NCI-H510A treated with DMSO at 0.1 percent for 48 hours (cell line): Measurements from ENCODE around the gene CAV1.
"Not testable (repeated sequence)": the region's sequence is repeated elsewhere in the genome, so short reads cannot be mapped to it uniquely, and the experiment has no call there.

Experiments used
- DNase-seq: peaks from one replicate; lab custom pipeline; 2025; lab: John Stamatoyannopoulos, UW

Gene CAV1

GRCh38 chr7:116582164-116582732 is 57.4 kb downstream of the CAV1 start:
- DNase-seq: no peak

GRCh38 chr7:116582806-116583444 is 58.1 kb downstream of the CAV1 start:
- no peak for DNase-seq

- DNase-seq: no peak
These were observed 58.8 kb downstream of the CAV1 start for GRCh38 chr7:116583653-116584052.

GRCh38 chr7:116584721-116585120 is 59.9 kb downstream of the CAV1 start:
- no peak for DNase-seq

GRCh38 chr7:116585392-116585791 is 60.6 kb downstream of the CAV1 start:
- no peak for DNase-seq

- no peak for DNase-seq
These were observed 61.1 kb downstream of the CAV1 start for GRCh38 chr7:116585967-116586366.

GRCh38 chr7:116587200-116587599 is 62.4 kb downstream of the CAV1 start:
- not testable (repeated sequence) for DNase-seq

GRCh38 chr7:116588225-116588624 is 63.4 kb downstream of the CAV1 start:
- DNase-seq: no peak

GRCh38 chr7:116588641-116589594 is 64.1 kb downstream of the CAV1 start:
- peak; percentile 31 for DNase-seq

- DNase-seq: peak; percentile 30
These were observed 66.6 kb downstream of the CAV1 start for GRCh38 chr7:116591202-116592040.

- no peak for DNase-seq
These were observed 67.2 kb downstream of the CAV1 start for GRCh38 chr7:116592041-116592355.

- DNase-seq: no peak
These were observed 67.6 kb downstream of the CAV1 start for GRCh38 chr7:116592445-116592844.

GRCh38 chr7:116593359-116594075 is 68.7 kb downstream of the CAV1 start:
- no peak for DNase-seq

- no peak for DNase-seq
These were observed 70.2 kb downstream of the CAV1 start for GRCh38 chr7:116595063-116595462.

GRCh38 chr7:116597384-116597783 is 72.5 kb downstream of the CAV1 start:
- DNase-seq: no peak

GRCh38 chr7:116598278-116598677 is 73.4 kb downstream of the CAV1 start:
- no peak for DNase-seq

- DNase-seq: no peak
These were observed 74.0 kb downstream of the CAV1 start for GRCh38 chr7:116598861-116599260.

- DNase-seq: no peak
These were observed 76.6 kb downstream of the CAV1 start for GRCh38 chr7:116601426-116601825.

GRCh38 chr7:116607299-116607698 is 82.5 kb downstream of the CAV1 start:
- DNase-seq: no peak

- no peak for DNase-seq
These were observed 85.4 kb downstream of the CAV1 start for GRCh38 chr7:116610210-116610609.

- no peak for DNase-seq
These were observed 85.9 kb downstream of the CAV1 start for GRCh38 chr7:116610721-116611120.
